ENCODE measurements around the gene RNF220. TPM values are rescaled to one million over a fixed set of nuclear protein-coding genes. Genes with fewer than 3 reads are reported as not detected.
"Not testable (repeated sequence)": the region's sequence is repeated elsewhere in the genome, so short reads cannot be mapped to it uniquely, and the experiment has no call there.

The RNF220 gene
- polyA plus RNA-seq, 1 donor, result 59.6 TPM

DNA sequence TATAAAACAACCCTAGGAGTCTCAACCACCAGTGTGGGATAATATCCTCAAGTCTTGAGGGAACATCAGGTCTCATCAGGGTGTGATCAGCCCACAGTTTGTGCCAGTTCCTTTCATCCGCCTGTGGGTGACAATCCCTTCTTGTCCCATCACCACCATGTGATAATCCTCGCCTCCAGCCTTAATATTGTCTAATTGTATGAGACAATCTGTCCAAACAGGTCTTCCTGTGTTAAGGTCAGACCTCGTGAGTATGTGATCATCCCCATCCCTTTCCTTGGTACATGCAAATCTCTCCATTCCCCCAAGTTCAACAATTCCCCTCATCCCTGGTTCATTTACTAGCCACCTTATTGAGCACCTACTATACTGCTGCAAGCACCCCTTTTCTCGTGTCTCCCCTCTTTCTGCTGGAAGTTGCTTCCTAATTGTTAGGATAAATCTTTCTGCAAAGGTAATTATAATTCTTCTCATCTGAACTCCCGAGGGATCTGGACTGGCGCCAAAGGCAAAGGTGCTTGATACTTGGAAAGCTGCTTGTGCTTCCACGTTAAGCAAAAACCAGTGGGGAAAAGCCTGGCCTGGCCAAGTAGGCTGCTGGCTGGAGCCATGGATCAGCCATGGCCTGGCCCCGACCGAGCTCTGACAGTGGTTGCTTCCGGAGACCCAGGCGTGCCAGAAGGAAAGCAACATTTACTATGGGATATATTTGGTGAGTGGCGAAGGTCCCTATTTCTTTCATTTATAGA is 92.5 kb downstream of the RNF220 start:
- no peak for DNase-seq

DNA sequence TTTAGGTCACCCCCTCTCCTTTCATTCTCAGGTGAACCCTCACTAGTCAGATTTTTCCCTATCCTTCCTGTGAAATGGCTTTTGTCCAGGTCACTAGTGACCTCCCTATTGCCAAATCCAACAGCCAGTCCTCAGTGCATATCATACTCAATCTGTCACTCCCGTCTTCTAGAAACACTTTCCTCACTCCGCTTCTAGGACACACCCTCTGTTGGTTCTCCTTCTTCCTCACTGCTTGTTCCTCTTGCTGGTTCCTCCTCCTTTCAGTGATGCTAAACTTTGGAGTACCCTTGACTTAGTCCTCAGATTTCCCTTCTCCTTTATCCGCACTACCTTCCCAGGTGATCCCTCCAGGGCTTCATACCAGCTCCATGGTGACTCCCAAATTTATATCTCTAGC is 94.3 kb downstream of the RNF220 start:
- no peak for DNase-seq

DNA sequence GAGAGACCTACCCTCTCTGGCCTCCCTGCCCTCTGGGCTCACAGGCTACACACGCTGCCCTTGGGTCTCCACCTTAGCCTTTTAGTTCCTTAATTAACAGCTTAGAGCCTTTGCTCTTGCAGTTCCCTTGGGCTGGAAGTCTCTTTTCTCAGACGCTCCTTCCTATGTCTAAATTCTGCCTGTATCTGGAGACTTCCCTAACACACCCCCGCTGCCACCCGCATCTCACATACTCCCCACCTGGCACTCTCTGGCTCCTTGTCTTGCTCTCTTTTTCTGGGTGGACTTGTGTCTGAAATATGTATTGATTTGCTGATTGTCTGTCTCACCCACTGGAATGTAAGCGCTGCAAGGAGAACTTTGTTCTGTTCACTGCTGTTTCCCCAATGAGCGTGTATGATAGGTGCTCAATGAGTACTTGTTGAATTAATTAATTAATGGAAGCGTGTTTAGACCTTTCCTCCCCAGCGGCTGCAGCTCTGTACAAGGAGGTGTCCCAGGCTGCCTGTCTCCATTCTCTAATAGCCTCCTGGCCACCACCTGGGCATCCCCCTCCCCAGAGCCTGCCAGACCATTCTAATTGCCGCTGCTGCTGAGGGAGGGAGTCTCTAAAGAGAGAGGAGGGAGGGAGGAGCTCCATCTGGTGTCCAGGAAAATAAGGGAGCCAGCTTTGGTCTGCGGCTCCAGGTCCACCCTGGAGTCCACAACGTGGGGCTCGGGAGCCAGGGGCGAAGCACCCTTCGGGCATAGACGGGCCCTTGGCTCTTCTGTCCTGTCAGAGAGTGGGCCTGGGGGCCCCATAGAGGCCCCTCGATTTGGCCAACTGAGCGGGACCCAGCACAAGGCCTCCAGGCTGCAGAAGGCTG is 95.4 kb downstream of the RNF220 start:
- no peak for DNase-seq

DNA sequence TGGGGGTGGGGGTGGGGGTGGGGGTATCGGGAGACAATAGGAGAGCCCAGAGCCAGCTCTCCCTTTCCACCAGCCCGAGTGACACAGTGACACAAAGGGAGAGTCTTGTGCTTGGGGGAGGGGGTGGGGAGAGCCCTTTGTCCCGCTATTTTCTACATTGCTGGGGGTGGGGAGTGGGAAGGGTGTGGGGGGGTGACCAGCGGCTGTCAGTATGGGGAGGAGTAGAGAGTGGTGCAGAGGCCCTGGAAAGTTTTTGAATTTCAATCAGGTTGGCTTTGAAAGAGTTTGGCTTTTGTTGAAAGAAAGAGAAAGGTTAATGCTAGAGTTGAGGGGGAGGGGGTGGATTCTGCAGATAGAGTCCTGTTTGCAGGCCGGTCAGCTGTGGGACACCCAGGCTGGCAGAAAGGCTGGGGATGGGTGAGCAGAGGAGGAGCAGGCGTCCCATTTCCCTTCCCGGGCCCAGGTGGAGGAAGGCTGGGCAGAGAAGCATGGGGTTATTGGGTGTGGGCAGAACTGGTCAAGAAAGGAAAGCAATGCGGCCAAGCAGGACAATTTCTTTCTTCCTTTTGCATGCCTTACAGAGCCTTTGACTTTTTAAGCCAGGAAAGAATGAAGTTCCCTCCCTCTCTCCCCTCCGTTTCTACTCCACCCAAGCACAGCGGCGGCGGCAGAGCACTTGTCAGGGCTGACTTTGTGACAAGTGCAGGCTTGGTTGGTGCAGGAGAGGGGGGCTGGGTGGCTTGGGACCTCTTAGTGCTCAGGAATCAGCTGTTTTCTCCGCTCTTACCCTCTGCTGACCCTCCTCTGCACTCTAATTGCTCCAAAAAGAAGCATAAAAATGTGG is 96.2 kb downstream of the RNF220 start:
- DNase-seq, result no peak

DNA sequence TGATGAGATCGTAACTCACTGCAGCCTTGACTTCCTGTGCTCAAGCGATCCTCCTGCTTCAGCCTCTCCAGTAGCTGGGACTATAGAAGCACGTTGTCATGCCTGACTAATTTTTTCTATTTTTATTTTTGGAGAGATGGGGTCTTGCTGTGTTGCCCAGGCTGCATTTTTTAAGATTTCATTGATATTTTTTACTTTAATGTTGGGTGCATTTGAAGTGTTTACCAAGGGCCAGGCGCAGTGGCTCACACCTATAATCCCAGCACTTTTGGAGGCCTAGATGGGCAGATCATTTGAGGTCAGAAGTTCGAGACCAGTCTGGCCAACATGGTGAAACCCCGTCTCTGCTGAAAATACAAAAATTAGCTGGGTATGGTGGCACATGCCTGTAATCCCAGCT is 97.8 kb downstream of the RNF220 start:
- not testable (repeated sequence) for DNase-seq

DNA sequence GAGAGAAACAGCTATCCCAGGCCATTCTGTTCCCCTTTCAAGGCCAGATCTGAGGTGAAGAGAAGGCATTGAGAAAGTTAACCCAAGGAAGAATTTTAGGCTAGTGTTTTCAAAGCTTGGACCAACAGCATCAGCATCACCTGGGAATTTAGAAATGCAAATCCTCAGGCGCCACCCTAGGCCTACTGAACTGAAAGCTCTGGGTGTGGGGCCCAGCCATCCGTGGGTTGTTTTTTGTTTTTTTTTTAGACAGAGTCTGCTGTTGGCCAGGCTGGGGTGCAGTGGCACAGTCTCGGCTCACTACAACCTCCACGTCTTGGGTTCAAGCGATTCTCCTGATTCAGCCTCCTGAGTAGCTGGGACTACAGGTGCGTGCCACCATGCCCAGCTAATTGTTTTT is 98.6 kb downstream of the RNF220 start:
- no peak for DNase-seq

DNA sequence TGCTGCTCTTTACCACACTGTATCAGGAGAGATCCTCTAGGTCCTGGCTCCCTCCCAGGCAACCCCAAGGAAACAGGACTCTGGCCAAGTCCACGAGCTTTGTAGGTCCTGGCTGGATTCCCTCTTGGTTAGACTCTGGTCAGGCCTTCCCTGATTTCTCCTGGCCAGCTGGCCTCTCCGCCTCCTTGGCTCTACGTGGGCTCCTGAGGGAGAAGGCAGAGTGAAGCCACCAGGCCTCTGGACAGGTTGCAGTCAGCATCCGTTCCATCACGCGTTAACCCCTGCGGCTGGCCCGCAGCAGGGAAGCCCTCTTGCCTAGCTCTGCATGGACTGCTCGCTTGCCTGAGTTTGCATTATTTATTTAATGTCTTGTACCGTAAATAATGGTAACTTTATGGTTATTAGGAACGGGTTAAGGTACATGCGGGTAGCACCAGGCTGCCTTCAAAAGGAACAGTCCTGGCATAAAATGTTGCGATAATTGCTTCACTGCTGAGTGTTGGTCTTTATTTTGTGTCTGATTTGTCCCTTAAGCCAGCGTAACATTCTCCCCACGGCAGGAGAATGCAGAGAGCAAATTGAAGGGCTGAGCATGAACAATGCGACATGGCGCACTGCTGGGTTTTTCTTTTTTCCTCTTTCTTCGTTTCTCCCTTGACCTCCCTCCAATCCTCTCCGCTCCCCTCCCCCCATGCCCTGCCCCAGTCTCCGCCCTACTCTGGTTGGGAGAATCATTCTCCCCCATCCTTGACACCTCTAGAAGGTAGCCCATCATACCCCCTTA is 100.3 kb downstream of the RNF220 start:
- DNase-seq, result no peak

DNA sequence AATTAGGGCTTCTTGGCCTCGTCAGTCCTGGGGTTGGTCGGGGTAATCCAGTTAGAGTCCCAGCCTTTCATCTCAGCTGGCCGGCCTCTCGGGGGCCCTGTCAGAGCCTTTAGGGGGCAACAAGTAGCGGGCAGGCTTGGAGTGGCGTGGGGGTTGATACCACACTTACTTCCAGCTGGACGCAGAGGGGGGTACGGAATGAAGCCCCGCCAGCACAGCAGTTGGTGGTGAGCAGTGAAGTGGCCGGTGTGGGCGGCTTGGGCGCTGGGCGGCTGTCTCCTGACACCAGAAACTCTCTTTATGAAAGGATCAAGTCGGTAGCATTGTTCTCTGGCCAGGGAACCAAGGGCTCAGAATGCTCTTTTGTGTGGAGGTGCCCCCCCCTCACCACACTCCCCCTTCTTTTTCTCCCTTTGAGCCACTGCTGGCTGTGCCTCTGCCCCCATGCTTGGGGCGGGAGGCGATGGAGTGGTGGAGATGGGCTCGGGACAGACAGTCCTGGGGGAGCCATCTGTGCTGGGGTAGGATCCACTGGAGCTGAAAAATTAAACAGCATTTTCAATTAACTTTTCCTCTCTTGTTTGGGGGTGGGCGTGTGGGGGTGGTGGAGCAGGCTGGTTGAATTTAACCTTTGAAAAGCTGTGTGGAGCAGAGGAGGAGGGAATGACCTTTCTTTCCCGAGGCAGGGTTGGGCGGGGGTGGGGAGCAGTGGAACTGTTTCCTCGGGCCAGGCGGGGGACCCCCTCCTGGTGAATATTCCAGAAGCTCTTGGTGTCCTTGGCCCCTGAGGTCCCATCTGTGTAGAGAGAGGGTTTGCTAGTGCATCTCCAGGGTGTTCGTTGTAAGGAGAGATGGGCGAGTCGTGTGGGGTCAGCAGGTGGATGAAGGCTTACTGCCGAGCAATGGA is 102.7 kb downstream of the RNF220 start:
- no peak for DNase-seq

DNA sequence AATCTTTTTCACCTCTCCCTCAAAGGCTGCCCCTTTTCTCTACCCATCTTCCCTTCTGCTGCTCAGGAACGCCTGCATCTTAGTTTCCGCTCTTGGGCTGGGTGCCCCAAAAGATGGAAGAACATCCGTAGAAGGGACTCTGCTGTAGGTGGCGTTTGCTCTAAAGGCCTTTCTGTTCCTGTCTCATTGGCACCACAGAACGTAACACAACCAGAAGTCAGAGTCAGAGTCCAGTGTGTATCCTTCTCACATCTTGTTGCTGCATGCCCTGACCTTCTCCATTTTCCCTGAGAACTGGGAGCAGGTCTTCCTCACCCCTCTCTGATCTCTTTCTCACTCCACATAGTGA is 103.3 kb downstream of the RNF220 start:
- no peak for DNase-seq

DNA sequence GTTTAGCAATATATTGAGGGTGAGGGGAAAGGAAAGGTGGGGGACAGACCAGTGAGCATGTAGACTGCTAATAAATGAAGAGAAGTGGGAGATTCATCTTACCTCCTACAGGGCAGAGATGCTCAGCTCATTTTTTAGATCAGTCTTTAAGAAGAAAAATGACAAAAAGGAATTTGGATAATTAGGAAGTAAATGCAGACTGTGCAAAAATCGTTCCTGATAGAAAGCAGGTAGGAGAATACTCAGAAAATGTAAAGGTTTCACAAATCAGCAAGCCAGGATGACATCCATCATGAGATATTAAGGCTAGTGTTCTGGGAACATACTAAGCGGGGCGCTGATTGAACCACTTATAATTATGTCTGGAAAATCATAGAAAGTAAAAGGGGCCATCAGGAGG is 106.3 kb downstream of the RNF220 start:
- no peak for DNase-seq

DNA sequence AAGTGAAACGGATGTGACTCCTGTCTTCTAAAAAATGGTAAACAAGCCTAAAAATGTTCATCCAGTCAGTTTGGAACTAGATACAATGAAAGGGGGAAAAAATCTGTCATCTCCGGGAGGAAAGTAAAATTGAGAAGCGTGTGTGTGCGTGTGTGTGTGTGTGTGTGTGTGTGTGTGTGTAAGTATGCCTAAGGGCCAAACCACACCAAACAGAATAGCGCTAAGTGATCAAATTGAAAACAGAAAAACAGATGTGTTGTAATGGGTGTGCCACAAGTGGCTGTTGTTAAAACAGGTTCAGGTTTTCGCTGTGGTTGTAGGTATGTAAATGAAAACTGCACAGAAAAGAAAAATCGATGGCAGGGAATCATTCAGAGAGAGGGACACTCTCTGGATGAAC is 106.7 kb downstream of the RNF220 start:
- no peak for DNase-seq

DNA sequence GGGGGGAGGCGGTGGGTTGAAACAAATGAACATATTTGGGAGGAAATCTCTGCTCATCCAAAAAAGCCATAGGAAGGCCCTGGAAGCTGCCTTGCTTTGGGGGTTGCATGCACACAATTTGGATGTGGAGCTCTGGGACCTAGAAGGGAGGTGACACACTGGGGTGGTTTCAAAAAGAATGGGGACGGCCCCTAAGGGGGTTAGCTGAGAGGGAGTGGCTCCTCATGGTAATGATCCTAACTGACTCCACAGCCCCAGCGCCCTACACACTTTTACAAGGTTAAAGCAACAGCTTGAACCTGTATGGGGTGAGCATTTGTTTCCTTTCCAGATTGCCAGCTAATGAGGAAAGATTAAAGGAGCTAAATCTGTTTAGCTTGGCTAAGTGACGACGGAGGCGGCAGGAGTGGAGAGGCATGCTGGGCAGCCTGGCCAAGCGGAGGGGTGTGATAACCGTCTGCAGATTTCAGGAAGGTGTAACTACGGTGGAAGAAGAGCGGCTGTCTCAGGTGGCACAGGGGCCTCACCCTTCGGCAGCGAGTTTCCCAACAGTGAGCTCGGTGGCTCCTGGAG is 107.3 kb downstream of the RNF220 start:
- no peak for DNase-seq

DNA sequence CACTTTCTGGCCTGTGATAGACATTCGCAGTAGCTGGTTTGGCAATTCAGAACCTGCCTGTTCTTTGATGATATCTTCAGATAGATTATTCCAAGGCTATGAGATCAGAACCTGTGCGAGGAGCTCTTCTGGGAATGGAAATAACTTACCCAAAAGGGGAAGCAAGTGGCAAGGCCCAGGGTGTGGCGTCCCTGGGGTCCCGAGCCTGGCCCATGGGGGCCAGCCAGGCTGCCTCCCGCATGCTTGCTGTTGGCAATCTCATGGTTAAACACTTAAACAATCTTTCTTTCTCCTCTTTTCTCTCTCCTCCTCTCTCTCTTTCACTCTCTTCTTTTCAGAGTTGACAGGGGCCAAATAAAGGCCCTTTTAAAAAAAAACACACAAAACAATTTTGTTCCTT is 108.1 kb downstream of the RNF220 start:
- no peak for DNase-seq

DNA sequence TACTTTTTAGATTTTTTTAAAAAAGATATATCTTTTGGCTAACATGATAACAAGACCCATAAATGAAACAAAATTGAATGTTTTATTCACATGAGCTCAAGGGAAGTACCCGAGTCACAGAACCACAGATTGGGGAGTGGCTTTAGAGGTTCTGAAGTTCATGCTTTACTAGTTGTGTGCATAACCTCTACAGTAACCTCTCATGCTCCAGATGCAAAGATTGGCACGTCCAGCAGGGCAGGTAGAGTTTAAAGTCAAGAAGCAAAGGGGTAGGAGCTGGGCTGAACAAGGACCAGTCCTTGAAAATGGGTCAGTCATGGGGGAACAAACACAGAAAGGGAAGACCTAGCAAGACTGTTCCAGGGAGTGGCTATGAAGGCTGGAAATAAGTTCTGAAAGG is 109.6 kb downstream of the RNF220 start:
- no peak for DNase-seq

DNA sequence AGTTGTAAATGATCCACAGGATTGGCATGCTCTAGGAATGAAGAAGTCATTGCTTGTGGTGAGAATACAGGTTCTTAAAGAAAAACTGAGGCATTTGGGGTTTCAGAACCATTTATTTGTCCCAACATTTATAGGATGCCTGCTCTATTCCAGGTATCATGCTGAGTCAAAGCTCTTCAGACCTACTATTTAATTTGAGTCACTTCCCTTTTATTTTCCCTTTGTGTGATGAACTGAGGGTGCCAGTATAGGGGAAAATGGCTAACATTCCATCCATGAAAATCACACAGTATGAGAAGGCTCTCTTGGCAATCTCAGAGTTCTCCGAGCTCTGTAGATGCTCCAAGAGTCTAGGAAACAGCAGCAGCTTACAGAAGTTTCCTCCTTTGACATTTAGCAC is 110.4 kb downstream of the RNF220 start:
- DNase-seq, result no peak

DNA sequence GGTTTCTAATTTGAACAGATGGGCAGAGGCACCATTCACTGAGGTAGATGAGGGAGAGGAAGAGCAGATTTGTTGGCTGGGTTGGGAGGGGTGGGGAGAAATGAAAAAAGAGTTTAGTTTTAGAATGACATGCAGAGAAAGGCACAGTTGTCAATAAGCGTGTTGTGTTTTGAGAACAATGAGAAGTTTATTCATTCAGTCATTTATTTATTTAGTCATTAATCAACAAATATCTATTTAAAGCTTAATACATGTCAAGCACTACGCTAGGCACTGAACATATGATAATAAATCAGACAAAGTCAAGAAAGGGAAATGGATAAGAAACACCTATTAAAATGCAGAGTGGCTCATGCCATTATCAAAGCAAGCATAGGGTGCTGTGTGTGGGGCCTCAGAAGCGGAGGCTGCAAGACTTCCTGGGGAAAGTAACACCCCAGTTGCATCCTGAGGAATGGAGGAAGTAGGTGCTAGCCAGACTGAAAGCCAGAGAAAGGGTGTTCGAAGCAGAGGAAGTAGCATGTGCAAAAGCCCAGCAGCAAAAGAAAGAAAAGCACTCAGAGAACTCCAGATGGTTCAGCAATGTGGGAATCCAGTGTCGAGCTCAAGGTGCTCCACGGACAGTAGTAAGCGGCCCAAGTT is 114.1 kb downstream of the RNF220 start:
- DNase-seq, result no peak

DNA sequence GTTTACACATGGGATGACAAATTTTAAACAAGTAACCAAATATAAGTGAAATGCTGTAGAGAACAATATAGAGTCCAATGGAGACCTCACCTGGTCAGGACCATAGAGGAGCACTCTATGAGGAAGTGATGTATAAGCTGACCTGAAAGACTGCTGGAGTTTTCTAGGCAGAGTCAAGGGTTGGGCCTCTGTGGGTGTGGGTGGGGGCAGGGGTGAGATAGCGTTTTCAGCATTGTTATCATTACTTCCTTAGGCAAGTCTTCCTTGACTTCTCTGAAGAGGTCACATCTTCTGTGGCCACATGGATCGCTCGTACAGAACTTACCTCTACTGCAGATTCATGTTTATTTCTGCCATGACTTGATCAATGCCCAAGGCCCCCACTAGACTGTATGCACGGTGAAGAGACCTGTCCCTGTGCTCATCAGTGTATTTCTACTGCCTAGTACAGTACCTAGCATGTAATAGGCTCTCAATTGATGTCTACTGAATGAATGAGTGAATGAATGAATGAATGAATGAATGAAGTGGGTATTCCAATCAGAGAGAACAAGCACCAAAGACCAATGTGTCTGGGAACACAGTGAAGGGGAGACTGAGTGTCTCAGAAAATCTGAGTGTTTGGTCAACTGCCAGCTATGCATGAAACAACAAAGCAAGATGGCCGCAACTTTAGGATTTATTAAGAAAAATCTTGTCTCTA is 116.5 kb downstream of the RNF220 start:
- no peak for DNase-seq

DNA sequence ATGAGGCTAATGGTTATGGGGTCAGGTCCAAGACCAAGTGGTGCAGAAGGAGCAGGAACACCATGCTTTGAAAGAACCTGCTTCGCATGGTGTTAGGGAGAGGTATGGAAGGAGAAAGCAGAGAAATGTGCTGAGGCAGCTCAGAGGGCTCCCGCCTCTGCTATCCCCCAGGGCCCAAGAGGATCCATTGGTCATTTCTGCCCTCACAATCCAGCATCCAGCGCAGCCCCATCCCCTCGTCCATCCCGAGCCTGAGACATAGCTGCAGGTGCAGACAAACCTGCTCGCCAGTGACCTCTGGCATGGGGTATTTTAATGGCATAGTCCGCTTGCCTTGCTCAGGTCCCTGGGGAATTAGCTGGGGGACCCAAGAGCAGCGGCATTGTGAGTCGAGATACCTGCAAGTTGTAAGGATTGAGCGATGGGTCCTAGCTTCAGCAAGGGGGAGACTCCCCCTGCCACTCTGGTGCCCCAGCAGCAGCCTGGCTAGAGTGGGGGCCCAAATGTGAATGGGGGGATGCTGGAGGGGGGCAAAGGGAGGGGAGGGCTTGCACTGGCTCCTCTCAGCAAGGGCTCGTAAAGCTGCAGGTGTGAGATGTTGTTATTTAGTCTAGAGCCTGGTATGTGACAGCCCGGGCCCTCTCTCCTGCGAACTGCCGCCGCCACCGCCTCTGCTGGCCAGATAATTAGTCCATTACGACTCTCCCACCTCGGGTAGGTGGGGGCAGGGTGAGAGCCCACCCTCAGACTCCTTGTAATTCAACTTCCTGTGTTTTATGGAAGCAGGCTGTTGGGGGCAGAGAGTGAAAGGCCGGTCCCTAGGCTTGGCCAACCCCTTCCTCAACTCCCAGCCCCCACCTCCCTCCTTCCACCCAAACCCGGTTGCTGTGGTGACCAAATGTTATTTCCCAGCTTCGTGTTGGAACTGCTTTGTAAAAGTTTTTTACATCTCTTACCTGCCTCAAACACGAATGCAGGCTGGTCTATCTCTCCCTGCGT is 118.8 kb downstream of the RNF220 start:
- DNase-seq, result no peak

All from hindlimb muscle (tissue), 1 donor.